DMS79 treated with DMSO at 0.1 percent for 48 hours (cell line): ENCODE data around the gene ZNF689.
A peak's percentile ranks its signal among the peaks of the same experiment; 100 is the strongest.

Experiments used
- DNase-seq: peaks from one replicate; lab custom pipeline; 2025; lab: John Stamatoyannopoulos, UW

ZNF689 gene

DNA sequence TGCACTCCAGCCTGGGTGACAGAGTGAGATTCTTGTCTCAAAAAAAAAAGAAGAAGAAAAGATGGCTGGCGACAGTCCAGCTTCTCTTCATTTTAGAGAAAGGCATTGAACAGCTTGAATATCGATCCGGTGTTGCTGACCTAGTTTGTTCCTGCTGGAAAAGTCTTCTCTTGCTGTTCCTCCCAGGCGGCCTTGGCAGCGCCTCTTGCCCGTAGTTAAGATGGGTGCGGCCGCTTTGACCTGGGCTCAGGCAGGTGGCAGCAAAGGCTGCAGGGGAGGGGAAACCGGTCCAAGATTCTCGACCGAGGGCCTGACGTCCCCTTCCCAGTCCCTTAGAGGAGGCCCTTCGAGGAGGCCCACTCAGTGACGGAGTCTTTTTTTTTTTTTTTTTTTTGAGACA lies 48.2 kb downstream of the ZNF689 start:
- no peak for DNase-seq

DNA sequence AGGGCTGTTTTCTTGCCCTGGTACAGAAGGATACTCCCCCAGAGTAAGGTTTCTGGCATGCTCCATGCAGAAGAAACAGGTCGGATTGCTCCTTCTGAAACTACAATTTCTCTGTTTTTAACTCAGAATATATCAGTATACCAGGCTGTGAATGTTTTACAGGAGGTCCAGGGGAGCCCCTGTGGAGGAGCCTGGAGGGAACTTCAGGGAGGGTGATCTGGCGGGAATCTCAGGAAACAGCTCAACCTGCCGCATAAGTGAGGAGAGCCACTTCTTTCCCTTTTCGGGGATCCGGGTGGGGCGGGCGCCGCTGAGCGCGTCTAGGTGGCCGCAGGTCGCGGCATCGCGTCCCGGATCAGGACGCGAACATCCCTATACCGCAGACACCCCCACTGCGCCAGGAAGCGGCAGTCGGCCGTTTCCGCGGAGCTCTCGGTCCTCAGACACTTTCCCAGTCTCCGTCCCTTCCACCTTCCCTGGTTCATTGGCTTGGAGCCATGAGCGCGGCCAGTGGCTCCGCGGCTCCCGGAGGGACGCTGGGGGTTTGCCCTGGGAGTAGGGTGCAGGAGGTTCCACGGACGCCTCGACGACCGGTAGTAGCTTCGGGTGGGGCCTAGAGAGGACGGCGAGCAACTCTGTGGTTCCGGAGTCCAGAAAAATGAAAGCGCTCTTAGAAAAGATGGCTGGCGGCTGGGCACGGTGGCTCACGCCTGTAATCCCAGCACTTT lies 48.9 kb downstream of the ZNF689 start:
- no peak for DNase-seq

DNA sequence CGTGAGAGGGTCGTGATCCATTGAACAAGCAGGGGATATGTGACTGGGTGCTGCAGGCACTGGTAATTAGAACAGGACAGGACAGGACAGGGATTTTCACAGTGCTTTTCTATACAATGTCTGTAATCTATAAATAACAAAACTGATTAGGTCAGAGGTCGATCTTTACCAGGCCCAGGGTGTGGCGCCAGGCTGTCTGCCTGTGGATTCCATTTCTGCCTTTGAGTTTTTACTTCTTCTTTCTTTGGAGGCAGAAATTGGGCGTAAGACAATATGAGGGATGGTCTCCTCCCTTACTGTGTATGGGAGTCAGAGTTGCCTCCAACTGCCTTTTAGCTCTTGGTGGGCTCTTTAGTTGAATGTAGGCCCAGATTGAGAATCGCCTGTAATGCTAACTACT lies 50.5 kb downstream of the ZNF689 start:
- DNase-seq = no peak

DNA sequence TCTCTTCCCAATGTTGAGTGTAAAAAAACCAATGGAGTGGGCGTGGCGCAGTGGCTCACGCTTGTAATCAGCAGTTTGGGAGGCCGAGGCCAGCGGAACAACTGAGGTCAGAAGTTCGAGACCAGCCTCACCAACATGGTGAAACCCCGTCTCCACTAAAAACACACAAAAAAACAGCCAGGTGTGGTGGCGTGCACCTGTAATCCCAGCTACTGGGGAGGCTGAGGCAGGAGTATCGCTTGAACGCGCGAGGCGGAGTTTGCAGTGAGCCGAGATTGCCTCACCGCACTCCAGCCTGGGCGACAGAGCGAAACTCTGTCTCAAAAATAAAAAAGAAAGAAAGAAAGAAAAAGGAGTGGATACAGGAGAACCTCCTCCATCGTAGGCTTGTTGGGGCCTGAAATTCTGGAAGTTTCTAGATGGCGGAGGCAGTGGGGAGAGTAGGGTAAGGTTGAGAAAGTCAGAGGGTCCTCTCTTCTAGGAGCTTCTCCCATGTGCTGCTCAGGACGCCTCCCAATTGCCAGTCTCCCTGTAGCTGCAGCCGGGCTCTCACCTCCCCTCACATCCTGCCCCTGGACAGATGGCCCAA lies 51.3 kb downstream of the ZNF689 start:
- DNase-seq = no peak

DNA sequence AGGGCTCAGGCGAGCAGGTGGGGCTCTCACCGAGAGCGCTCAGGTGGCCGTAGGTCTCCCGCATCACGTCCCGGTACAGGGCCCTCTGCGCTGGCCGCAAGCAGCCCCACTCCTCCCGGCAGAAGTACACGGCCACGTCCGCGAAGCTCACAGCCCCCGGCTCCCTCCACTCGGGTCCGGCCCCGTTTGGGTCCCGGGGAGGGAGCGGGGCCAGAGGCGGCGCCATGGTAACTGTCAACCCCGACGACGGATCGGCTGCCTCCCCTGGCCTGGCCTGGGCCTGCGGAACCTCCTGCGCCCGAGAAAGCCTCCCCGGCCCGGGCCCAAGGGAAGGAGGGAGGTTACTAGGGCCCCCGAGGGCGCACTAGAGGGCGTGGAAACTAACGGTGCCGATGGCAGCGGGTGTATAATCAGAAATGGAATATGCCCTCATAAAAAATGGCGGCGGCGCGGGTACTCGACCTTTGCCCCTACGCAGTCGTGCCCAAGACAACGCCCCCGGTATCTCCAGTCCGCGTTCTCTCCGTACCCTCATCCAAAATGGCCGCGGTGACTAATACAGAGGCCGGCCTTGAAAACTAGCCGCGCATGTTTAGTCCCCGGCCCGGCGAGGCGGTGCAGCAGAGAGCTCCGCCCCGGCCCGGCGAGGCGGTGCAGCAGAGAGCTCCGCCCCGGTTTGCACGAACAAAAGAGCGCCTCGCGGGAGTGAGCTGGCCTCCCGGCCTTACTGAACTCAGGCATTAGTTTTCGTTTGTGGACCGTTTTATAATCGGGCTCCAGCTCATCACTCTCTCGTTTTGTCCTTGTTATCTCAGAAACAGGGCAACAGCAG lies 52.0 kb downstream of the ZNF689 start, which contains the start of gene ZNF764:
Gene ZNF764 (minus strand): TSS at position 418 of the 832 bp plus-strand sequence. CDS start 192 bp downstream, at position 226.
- DNase-seq = peak; percentile 96

DNA sequence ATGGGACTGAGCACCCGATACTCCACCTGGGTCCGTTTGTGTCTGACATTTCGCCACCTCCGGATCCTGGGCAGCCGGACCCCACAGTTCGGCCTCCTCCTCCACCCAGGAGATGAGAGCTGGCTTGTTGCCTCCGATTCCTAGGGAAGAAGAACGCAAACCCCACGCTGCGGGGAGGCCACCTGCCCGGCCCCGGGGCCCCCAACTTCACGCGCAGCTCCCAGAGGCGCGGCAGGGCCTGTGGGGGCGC lies 52.6 kb downstream of the ZNF689 start:
- DNase-seq = no peak

DNA sequence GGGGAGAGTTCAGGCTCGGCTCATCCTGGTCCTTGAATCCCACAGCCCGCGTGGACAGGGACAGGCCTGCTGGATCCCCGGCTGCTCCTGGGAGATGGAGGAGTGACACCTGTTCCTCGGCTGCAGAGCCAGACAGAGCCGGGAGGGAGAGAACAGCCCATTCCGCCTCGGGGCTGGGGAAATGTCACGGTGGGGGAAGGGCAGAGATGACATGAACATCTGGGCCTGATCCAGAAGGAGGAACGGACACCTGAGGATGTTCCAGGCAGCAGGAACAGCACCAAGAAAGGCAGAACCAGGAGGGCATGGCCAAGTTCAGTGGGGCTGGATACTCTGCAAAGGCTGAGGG lies 54.1 kb downstream of the ZNF689 start:
- no peak for DNase-seq

DNA sequence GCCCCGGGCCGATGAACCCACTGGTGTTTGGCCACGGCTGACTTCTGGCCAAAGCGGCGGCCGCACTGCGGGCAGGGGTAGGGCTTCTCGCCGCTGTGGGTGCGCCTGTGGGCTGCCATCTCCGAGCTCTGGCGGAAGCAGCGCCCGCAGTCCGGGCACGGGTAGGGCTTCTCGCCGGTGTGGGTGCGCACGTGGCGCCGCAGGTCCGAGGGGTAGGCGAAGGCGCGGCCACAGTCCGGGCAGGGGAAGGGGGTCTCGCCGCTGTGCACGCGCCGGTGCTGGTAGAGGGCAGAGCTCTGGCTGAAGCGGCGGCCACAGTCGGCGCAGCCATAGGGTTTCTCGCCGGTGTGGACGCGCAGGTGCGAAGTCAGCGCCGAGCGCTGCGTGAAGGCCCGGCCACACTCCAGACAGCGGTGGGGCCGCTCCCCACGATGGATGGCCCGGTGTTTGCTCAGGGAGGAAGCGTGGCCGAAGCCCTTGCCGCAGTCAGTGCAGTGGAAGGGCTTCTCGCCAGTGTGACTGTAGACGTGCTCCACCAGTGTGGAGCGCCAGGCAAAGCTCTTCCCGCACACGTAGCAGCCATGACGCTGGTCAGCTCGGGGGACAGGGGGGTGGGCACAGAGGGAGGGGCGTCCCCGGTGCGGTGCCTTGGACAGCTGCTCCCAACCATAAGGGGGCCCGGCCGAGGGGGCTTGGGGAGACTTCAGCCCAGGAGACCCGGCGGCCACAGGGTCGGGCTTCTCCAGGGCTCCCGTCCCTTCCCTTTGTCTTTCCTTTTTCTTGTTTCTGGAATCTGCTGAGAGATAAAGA lies 54.7 kb downstream of the ZNF689 start:
- no peak for DNase-seq

DNA sequence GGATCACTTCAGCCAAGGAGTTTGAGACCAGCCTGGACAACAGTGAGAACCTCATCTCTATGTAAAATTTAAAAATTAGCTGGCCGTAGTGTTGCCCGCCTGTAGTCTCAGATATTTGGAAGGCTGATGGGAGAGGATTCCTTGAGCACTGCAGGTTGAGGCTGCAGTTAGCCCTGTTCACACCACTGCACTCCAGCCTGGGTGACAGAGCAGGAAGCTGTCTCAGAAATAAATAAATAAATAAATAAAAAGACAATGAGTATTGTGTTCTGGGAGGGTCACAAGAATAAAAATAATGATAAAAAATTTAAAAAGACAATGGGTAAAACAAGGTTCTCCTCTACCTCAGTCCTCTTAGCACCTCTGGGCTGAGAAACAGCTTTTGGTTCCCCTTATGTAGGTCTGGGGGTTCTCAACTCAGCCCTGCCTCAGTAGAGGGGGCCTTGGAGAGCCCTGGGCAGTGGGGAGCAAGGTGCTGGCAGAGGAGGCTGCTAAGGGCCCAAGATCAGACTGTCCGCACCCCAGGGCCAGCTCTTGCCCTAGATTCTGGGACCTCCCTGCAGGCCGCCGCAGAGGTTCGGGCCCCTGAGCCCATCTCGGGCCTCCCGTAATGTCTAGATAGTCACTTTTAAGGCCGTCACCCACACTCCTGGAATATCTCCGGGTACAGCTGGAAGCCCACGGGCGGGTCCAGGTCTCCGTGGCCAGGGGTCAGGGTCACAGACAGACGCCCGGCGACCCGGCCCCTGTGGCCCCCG lies 55.5 kb downstream of the ZNF689 start:
- no peak for DNase-seq

DNA sequence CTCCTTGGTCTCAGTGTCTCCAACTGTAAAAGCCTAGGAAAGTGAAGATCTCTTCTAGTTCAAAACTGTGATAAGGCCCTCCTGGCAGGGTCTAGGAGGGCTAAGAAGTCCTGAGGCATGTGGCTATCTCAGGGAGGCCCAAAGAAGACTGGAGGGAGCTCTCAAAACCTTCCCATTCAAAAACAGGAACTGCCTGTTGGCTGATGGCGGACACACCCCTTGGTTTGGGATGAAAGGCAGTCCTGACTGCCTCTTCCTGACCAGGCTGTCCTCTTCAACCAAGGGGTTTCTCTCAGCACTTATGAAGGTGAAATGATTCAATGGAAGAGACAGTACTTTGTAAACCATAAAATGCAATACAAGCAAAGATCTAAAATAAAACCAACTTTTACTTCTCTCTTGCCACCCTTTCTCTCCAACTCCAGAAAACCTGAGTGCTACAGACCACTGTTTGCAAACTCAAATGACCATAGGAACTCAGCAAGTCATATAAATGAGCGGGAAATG lies 56.7 kb downstream of the ZNF689 start:
- no peak for DNase-seq

DNA sequence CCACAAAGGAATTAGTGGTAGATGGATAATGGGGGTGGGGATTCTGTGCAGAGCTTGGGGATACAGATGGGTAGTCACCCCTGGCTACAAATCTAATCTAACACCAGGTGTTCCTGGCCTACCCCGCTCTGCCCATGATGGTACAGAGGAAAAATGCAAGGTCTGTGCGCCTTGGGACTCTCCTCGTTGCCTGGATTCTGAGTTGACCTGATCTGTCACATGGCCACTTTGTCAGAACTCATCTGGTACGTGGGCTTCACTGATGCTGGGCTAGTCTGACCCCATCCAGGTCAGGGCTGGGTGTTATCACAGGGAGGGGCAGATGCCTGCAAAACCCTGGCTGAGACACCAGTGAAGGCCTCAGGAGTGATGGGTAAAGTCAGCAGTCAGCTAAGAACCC lies 57.2 kb downstream of the ZNF689 start:
- no peak for DNase-seq
